HEK293T (cell line): ENCODE measurements around the gene FILIP1.

Experiments
- HDGF ChIP-seq: fragments of 450-650 bp; IDR thresholded peaks from 2 replicates; pipeline ENCODE4 v1.6.1; 2017; ENCODE audit warnings: antibody characterized with exemption, borderline replicate concordance
- LEF1 ChIP-seq: fragments of 450-650 bp; IDR thresholded peaks from 2 replicates; pipeline ENCODE4 v1.6.1; 2017; ENCODE audit warnings: mild to moderate bottlenecking, borderline replicate concordance
- SUZ12 ChIP-seq: fragments of 450-650 bp; IDR thresholded peaks from 2 replicates; pipeline ENCODE4 v1.6.1; 2016; ENCODE audit warnings: mild to moderate bottlenecking

- TF ChIP-seq HDGF (no peak), SUZ12 (no peak), LEF1 (no peak)
Measured at GRCh38 chr6:75472885-75473284, 20.7 kb downstream of the FILIP1 start.
